NCI-H345 (cell line): ENCODE data around the gene CCNY.
"Not testable (repeated sequence)": the region's sequence is repeated elsewhere in the genome, so short reads cannot be mapped to it uniquely, and the experiment has no call there.

Source experiments
- DNase-seq: peaks from one replicate; lab custom pipeline; 2025; lab: John Stamatoyannopoulos, UW

Gene CCNY

DNA sequence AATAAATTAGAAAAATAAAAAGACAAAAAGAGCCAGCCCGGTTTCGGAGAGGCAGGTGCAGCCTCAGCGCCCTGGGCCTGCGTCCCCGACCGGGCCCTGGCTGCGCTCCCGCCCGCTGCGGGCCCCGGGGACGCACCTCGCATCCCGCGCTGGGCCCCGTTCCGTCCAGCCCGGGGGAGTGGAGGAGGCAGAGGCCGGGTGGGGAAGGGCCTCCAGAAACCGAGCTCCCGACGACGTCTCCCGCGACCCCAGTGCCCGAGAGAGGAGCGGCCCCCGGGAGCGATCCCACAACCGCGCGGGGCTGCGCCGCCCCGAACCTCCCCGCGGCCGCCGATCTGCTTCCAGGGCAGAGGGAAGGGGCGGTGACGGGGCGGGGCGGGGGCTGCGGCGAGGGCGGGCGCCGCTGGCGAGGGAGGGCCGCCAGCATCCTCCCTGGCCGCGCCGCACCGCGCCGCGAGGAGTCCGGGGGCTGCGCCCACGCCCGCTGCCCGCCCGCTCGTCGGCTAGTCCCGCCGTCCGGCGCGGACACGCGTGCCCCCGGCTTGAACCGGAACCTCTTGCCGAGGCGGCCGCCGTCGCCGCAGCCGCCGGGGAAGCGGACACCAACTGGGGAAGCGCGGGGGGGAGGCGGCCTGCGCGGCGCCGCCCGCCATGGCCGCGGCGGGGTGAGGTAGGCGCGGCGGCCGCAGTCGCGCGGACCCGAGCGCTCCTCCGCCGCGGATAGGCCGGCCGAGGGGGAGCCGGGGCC lies at the start of gene CCNY:
Gene CCNY (plus strand): TSS at position 426 of the 748 bp plus-strand sequence. CDS start 545 bp downstream, outside the sequence.
- DNase-seq = peak; percentile 62

DNA sequence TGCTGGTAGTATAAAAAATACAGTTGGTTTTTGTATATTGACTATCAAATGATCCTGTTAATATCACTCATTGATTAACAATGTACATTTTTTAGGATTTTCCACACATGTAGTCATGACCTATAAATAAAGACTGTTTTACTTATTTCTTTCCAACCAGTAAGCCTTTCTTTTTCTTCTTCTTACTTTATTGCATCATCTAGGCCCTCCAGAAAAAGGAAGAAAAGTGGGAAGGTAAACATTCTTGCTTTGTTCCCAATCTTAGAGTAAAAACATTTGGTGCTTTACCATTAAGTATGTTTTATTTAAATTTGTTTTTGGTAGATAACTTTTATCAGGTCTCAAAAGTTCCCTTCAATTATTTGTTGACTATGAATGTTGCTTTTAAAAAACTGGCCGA lies 47.1 kb upstream of the CCNY start:
- no peak for DNase-seq

DNA sequence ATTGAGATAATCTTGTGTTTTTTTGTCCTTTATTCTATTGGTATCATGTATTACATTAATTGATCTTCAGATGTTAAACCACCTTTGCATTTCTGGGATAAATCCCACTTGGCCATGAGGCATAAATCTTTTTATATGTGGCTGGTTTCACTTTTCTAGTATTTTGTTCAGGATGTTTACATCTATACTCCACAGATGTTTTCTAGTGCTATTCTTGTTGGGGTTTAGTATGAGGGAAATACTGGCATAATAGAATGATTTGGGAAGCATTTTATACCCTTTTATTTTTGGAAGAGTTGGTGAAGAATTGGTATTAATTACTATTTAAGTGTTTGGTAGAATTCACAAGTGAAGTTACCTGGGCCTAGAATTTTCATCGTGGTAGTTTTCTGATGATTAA lies 41.8 kb upstream of the CCNY start:
- DNase-seq = no peak

DNA sequence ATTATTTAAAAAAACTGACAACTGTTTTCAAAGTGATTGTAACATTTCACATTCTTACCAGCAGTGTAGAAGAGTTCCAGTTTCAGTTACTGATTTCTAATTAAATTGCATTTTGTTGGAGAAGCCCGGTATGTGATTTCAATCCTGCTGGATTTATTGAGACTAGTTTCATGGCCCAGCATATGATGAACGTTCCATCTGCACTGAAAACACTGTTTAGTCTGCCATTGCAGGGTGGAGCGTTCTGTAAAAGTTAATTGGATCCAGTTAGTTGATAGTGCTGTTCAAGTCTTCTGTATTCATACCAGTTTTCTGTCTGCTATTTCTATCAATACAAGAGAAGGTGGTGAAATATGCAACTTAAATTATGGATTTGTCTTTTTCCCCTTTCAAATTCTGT lies 37.3 kb upstream of the CCNY start:
- no peak for DNase-seq

DNA sequence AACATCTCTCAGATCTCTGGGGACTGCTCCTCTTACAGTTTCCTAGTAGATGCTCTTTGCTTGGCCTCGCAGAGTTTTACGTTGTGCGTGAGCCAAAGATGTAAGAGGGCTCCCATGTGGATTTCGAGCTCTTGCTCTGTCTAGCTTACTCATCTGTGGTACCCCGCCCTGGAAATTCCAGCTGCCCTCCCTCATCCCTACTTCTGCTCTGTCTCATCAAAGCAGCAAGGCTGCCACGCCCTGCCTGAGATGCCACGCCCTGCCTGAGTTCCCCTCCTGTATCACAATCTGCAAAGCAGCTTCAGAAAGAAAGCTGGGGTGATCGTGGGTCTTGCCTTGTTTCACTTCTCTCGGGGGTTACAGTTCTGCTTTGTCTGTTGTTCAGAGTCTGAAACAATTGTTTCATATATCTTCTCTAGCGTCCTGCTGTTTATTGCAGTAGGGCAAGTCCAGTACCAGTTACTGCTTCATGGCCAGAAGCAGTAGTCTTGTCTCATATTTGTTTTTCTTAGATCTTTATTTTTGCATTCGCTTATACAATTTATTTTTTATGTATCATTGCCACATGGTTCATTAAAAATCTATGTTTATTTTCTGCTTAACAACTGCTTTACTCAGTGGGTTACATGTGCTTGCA lies 36.1 kb upstream of the CCNY start:
- DNase-seq = no peak

DNA sequence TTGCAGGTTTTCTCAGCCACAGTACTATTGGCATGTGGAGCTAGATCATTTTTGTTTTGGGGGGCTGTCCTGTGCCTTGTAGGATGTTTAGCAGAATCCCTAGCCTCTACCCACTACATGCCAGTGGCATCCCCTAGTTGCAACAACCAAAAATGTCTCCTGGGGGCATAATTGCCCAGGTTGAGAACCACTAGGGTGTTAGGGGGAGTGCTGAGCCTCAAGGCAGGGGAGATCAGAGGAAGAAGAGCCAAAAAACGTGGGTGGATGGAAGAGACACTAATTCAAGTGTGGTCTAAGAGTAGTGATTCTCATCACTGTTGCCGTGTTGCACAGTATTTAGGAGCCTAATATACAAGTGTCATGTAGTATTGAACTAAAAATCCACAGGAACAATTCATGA lies 31.7 kb upstream of the CCNY start:
- DNase-seq = no peak

DNA sequence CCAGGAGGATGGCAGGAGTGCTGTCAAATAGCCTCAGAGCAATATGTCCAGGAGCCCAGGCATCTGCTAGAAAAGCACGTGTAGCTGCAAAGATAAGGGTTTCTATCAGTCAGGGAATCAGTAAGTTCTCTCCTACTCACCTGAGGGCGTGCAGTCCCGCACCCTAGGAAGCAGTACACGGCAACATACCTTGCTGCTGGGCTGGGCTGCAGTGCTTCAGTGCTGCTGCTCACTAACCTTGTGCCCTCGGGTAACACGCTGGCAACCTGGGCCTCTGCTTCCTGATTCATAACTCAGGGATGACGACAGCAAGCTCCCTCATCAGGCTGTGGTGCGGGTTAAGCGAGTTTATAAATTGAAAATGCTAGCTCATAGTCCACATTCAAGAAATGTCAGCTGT lies 29.5 kb upstream of the CCNY start:
- DNase-seq = no peak

DNA sequence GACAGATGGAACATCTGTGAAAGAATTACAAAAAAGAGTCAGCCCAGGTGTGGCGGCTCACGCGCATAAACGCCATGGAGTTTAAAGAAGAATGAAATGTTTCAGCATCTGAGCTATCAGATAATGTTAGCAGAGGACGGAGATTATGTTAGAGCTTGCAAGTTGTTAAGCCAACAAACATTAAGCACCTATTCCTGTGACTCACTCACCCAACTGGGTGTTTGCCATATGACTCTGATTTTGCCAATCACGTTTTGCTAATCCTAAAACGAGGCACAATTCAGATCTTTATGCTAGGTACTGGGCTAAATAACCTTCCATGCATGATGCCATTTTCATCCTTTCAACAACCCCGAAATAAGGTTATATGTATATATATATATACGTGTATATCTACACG lies 29.0 kb upstream of the CCNY start:
- no peak for DNase-seq

DNA sequence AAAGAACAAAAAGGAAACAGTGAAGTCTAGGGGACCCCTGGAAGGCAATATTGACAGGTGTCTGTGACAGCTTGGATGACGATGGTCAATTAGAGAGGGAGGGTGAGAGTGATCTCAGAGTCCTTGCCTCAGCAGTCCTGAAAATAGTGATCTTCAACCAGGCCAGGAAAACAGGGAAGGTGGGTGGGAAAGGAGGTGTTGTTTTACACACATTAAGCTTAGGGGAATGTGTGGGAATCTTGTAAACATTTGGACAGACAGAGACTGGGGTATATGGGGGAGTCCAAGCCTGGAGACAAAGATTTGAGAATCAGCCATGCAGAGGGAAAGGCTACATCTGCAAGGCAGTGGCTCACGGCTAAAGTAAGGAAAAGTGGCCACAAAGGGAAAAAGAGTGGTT lies 27.5 kb upstream of the CCNY start:
- DNase-seq = no peak

DNA sequence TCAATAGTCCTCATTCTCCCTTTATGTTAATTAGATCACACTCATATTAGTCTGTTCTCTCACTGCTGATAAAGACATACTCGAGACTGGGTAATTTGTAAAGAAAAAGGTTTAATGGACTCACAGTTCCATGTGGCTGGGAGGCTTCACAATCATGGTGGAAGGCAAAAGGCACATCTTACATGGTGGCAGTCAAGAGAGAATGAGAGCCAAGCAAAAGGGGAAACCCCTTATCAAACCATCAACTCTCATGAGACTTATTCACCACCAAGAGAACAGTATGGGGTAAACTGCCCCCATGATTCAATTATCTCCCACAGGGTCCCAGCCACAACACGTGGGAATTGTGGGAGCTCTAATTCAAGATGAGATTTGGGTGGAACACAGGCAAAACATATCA lies 22.2 kb upstream of the CCNY start:
- DNase-seq = not testable (repeated sequence)

DNA sequence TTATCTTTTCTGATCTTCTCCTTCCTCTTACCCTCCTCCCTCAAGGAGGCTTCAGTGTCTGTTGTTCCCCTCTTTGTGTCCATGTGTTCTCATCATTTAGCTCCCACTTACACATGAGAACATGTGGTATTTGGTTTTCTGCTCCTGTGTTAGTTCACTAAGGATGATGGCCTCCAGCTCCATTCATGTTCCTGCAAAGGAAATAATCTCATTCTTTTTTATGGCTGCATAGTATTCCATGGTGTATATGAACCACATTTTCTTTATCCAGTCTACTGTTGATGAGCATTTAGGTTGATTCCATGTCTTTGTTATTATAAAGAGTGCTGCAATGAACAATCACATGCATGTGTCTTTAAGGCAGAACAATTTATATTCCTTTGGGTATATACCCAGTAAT lies 21.1 kb upstream of the CCNY start:
- not testable (repeated sequence) for DNase-seq

DNA sequence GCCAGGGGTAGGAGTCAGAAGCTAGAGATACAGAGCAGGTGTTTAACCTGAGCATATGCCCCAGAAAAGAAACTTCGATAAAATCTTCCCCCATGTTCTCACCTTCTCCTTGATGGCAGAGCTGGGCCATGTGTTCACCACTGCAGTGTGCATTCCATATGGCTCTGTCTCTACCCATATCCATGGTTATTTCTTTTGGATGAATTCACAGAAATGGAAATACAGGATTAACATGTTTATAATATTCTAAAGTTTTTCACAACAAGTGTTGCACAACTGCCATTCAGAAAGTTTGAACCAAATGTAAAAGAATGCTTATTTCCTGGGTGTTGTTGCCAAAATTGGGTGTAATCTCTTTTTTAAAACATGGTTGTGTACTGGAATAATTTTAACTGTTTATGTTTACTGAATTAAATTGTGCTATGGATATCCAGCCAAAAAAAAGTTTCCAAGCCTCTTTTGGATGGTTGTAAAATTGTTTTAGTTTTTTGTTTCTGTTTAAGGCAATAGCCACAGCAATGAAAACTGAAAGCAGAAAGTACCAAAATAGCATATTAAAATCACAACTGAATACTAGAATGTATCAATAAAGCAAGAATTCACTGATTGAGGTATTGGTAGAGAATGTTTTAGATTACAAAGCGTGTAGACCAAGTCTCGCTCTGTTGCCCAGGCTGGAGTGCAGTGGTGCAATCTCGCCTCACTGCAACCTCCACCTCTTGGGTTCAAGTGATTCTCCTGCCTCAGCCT lies 19.9 kb upstream of the CCNY start:
- DNase-seq = no peak

DNA sequence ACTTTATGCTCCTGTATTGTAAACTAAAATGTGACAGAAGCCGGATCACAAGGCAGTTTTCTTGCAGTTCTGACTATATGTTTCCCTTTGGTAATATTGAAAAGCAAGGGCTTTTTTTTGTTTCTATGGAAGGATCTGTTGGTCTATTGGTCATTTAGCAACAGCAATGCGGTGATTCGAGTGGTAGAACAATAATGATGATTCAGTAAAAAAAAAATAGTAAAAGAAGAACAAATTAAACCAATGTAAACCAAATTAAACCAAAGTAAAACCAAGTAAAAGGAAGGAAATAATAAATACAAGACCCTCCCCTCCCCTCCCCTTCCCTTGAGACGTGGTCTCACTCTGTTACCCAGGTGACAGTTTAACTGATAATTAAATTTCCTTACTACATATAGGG lies 17.8 kb upstream of the CCNY start:
- no peak for DNase-seq

DNA sequence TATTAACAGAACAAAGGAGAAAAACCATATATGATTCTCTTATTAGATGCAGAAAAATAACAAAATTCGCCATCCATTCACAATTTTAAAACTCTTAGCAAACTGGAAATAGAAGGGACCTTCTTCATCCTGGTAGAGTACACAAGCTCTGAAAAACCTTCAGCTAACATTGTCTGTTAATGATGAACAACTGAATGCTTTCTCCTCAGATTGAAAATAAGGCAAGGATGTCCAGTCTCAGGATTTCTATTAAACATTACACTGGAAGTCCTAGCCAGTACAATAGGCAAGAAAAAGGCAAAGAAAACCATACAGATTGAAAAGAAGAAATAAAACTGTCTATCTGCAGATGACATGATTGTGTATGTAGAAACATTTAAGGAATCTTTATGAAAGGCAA lies 16.0 kb upstream of the CCNY start:
- DNase-seq = no peak

DNA sequence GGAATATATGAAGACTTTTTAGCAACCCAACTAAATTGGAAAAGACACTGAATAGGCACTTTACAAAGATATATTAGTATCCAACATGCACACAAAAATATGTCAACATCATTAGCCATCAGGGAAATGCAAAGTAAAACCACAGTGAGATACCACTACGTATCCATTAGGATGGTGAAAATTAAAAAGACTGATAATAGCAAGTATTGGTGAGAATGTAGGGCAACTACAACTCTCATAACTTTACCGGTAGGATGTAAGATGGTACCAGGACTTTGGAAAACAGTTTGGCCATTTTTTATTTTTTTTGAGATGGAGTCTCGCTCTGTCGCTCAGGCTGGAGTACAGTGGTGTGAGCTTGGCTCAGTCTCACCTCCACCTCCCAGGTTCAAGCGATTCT lies 13.7 kb upstream of the CCNY start:
- DNase-seq = no peak

DNA sequence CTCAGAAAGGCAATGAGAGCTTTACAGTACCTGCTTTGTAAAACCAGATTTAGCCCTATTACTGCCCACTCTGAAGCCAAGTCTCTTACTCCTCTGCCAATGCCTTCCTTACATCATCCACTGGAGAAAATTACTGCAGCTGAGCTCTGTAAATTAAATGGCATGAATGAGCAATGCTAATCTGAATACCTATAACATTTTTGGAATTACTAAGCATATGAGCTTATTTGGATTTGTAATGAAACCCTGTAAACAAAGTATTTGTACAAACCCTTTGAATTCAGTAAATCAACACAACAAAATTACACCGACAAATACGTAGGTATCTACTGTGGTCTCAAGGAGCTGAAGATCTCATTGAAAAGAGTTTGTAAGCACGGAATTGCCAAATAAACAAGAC lies 12.1 kb upstream of the CCNY start:
- no peak for DNase-seq

DNA sequence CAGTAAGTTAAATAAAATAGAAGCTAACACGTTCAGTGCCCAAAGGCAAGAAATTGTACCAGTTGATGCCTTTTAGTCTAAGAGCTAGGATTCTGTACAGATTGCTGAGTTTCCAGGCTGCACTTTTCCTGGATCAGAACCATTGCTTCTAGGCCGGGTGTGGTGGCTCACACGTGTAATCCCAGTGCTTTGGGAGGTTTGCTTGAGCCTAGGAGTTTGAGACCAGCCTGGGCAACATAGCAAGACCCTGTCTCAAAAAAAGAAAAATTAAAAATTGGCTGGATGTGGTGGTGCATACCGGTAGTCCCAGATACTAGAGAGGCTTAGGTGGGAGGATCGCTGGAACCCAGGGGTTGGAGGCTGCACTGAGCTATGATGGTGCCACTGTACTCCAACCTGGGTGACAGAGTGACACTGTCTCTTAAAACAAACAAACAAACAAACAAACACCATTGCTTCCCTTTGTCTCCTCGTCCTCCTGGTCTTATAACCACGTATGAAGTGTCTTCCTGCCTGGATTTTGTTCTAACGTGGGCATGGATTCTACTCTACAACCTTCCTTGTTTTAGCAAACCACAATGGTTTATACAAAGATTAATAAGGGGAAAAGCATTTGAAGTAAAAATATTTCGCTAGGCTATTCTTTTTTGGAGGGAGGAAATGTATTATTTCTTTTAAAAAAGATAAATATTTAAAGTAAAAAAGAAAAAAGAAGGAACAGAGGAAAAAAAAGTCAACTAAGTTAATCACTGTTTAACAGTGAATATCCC lies 9.7 kb upstream of the CCNY start:
- no peak for DNase-seq

DNA sequence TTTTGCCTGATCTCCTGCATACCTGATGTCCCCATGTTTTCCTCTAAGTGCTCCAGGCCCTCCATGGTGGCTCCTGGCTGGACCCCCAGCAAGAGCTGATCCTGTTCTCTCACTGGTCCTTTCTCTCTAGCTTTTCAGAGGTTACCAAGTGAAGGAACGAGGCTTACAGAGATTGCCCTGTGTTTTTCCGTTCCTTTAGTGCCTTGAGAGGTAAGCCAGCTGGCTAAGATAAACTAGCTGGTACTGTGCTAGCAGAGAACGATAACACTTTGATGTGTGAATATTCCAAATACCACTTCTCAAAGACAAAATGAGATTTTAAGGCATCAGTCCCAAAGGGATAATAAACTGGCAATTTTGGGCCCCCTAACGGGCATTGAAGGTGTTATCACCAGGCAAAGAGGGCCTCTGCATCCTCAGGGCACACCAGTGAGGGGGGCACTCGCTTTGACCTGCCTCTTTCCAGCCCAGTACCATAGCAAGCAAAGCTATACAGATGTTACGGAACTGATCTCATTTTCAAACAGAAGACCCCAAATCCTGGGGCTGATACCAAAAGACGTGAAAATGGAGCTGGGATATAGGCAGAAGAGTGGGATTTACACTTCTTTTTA lies 8.4 kb upstream of the CCNY start:
- DNase-seq = no peak

DNA sequence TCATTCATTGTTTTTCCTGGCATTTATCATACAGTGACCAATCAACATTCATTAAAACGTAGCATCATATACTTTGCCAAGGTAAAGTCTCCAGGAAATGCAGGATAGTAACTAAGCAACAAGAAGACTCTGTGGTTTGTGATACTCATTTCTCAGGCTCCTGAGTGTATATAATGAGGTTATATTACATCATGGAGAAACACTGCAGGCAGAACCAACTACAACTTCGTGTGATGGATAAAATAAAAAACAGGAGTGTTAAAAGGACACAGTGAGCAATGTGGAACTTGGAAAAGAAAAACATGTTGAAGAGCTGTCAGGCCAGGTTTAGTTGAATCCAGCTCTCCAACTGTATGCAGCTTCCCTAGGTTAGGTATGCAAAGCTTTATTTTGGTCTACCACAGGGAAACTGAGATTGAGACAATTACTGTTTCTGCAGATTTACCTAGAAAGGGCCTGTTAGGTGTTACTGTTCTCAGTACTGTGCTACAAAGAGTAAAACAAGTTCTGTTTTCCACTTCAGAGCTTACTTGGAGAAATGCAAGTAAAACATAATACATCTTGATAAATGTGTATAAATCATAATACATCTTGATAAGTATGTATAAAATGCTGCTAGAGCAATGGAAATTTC lies 7.8 kb upstream of the CCNY start:
- no peak for DNase-seq

DNA sequence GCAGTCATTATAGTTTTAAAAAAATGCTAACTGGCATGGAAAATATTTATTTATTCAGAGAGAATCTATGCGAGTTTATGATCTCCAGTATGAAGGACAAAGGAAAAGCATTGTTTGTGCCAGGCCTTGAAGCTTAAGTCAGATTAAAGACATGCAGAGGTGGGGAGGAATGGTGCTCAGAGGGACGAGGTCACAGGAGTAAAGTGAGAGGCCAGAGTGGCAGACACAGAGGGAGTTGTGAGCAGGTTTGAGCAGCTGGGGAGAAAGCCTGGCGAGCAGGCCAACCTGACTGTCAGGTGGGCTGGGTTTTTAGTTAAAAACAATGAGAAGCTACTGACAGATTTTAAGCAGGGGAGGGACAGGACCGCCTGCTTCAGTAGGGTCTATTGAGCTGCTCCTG lies 6.8 kb upstream of the CCNY start:
- no peak for DNase-seq

DNA sequence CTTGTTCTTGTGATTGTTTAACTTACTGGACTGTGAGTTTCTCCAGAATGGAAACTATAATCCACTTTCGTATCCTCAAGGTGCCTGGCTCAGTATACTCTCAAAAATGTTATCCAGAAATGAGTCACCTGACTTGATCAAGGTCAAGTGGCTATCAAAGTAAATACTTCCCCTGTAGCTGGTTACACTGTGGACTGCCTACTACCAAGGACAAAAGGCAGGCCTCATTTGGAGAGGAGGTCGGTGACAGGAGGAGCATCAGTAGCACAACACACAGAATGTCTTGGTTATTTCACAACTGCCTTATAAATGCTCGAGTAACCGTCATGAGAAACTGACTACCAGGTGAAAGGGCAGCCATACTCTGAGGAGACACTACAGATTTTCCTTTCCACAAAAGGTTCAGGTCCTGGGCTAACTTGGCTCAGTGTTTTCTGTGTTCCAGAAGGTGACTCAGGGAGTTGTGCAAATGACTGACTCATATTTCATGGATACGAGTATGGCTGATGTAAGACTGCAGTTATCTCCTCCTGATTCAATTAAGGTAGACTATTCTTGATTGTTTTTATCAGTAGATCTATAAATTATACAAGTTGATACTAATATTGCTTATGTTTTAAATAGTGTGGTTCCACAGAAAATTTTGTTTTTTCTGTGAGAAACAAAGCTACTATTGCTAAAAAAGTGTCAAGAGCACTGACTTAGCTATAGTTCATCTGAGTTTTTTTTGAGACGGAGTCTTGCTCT lies 4.2 kb upstream of the CCNY start:
- no peak for DNase-seq
